ENCODE measurements around the gene CTU2.

DNA sequence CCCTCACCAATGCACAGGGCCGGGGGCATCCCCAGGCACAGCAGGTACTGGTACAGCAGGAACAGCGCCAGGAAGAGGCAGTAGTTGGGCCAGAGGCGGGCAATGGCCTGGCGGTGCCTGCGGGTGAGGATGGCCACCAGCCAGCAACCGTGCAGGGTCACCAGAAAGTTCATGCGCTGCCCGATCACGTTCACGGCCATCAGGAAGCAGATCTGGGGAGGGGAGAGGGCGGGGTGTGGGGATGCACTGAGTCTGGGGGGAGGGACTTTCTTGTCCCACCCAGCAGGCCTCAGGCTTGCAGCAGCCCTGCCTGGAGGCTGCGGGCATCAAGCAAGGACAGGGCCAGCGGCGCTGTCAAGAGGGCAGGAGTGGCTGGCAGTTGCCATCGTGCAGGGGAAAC lies 25.4 kb downstream of the CTU2 start:
- TF ChIP-seq ZNF114 (tag by site-specific recombination; IDR thresholded peaks at IDR 0.05) (no peak), ZNF23 (tag by site-specific recombination; IDR thresholded peaks at IDR 0.05; ENCODE audit: borderline replicate concordance) (no peak), ZNF174 (tag by site-specific recombination; IDR thresholded peaks at IDR 0.05) (no peak), ZNF768 (tag by site-specific recombination; IDR thresholded peaks at IDR 0.05) (no peak), SALL2 (tag by site-specific recombination; IDR thresholded peaks at IDR 0.05; ENCODE audit: borderline replicate concordance) (no peak), ZNF555 (tag by site-specific recombination; conservative IDR thresholded peaks at IDR 0.05) (no peak), ZNF626 (tag by site-specific recombination; IDR thresholded peaks at IDR 0.05) (no peak), MEIS1 (CRISPR knock-in tag; IDR thresholded peaks at IDR 0.05; ENCODE audit: borderline replicate concordance) (no peak)
- TF ChIP-seq, protein P1, sequence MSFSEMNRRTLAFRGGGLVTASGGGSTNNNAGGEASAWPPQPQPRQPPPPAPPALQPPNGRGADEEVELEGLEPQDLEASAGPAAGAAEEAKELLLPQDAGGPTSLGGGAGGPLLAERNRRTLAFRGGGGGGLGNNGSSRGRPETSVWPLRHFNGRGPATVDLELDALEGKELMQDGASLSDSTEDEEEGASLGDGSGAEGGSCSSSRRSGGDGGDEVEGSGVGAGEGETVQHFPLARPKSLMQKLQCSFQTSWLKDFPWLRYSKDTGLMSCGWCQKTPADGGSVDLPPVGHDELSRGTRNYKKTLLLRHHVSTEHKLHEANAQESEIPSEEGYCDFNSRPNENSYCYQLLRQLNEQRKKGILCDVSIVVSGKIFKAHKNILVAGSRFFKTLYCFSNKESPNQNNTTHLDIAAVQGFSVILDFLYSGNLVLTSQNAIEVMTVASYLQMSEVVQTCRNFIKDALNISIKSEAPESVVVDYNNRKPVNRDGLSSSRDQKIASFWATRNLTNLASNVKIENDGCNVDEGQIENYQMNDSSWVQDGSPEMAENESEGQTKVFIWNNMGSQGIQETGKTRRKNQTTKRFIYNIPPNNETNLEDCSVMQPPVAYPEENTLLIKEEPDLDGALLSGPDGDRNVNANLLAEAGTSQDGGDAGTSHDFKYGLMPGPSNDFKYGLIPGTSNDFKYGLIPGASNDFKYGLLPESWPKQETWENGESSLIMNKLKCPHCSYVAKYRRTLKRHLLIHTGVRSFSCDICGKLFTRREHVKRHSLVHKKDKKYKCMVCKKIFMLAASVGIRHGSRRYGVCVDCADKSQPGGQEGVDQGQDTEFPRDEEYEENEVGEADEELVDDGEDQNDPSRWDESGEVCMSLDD (tag by site-specific recombination; IDR thresholded peaks at IDR 0.05): no peak
- TF ChIP-seq, protein P2, sequence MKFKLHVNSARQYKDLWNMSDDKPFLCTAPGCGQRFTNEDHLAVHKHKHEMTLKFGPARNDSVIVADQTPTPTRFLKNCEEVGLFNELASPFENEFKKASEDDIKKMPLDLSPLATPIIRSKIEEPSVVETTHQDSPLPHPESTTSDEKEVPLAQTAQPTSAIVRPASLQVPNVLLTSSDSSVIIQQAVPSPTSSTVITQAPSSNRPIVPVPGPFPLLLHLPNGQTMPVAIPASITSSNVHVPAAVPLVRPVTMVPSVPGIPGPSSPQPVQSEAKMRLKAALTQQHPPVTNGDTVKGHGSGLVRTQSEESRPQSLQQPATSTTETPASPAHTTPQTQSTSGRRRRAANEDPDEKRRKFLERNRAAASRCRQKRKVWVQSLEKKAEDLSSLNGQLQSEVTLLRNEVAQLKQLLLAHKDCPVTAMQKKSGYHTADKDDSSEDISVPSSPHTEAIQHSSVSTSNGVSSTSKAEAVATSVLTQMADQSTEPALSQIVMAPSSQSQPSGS (tag by site-specific recombination; IDR thresholded peaks at IDR 0.05; ENCODE audit: low read depth): no peak
- TF ChIP-seq, protein P3, sequence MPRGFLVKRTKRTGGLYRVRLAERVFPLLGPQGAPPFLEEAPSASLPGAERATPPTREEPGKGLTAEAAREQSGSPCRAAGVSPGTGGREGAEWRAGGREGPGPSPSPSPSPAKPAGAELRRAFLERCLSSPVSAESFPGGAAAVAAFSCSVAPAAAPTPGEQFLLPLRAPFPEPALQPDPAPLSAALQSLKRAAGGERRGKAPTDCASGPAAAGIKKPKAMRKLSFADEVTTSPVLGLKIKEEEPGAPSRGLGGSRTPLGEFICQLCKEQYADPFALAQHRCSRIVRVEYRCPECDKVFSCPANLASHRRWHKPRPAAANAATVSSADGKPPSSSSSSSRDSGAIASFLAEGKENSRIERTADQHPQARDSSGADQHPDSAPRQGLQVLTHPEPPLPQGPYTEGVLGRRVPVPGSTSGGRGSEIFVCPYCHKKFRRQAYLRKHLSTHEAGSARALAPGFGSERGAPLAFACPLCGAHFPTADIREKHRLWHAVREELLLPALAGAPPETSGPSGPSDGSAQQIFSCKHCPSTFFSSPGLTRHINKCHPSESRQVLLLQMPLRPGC (tag by site-specific recombination; IDR thresholded peaks at IDR 0.05): no peak
- TF ChIP-seq, protein P4, sequence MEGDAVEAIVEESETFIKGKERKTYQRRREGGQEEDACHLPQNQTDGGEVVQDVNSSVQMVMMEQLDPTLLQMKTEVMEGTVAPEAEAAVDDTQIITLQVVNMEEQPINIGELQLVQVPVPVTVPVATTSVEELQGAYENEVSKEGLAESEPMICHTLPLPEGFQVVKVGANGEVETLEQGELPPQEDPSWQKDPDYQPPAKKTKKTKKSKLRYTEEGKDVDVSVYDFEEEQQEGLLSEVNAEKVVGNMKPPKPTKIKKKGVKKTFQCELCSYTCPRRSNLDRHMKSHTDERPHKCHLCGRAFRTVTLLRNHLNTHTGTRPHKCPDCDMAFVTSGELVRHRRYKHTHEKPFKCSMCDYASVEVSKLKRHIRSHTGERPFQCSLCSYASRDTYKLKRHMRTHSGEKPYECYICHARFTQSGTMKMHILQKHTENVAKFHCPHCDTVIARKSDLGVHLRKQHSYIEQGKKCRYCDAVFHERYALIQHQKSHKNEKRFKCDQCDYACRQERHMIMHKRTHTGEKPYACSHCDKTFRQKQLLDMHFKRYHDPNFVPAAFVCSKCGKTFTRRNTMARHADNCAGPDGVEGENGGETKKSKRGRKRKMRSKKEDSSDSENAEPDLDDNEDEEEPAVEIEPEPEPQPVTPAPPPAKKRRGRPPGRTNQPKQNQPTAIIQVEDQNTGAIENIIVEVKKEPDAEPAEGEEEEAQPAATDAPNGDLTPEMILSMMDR (tag by site-specific recombination; IDR thresholded peaks at IDR 0.05): no peak
- TF ChIP-seq, protein P5, sequence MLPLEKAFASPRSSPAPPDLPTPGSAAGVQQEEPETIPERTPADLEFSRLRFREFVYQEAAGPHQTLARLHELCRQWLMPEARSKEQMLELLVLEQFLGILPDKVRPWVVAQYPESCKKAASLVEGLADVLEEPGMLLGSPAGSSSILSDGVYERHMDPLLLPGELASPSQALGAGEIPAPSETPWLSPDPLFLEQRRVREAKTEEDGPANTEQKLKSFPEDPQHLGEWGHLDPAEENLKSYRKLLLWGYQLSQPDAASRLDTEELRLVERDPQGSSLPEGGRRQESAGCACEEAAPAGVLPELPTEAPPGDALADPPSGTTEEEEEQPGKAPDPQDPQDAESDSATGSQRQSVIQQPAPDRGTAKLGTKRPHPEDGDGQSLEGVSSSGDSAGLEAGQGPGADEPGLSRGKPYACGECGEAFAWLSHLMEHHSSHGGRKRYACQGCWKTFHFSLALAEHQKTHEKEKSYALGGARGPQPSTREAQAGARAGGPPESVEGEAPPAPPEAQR (tag by site-specific recombination; IDR thresholded peaks at IDR 0.05): no peak

Data from HEK293 (cell line).